H1 (cell line): Measurements from ENCODE around the gene HLX.

ENCODE experiments used
- ASH2L ChIP-seq: fragments of 200-600, 300-600 bp; sonication (generic); IDR thresholded peaks from one replicate; pipeline ENCODE4 v1.7.1; 2017; ENCODE audit warnings: low read length
- BCL11A ChIP-seq, 2 experiments: IDR thresholded peaks; one replicate each; pipeline ENCODE4 v1.6.1; 2011; ENCODE audit warnings: low read depth in 2 of 2, low read length in 2 of 2, mild to moderate bottlenecking in 2 of 2
- EP300 ChIP-seq, 2 experiments: IDR thresholded peaks; 1 replicate in 1 of 2; 2 replicates in 1 of 2; pipeline ENCODE4 v1.6.1; 2011 to 2012; ENCODE audit warnings: low read depth in 2 of 2, low read length in 2 of 2, mild to moderate bottlenecking in 2 of 2, borderline replicate concordance in 1 of 2, inconsistent platforms in 1 of 2, moderate library complexity in 1 of 2
- JUN ChIP-seq: IDR thresholded peaks from 2 replicates; pipeline ENCODE4 v1.6.1; 2011; ENCODE audit warnings: low read depth, mild to moderate bottlenecking, improper control_type of control experiment, low read length
- POLR2A ChIP-seq, 2 experiments: IDR thresholded peaks; 1 replicate in 1 of 2; 2 replicates in 1 of 2; pipeline ENCODE4 v1.6.1; 2011; ENCODE audit warnings: low read depth in 2 of 2, low read length in 2 of 2, mild to moderate bottlenecking in 2 of 2; ENCODE audit errors: control extremely low read depth in 1 of 2
- POLR2AphosphoS5 ChIP-seq: IDR thresholded peaks from 2 replicates; pipeline ENCODE4 v1.6.1; 2011; ENCODE audit warnings: low read depth, low read length

DNA sequence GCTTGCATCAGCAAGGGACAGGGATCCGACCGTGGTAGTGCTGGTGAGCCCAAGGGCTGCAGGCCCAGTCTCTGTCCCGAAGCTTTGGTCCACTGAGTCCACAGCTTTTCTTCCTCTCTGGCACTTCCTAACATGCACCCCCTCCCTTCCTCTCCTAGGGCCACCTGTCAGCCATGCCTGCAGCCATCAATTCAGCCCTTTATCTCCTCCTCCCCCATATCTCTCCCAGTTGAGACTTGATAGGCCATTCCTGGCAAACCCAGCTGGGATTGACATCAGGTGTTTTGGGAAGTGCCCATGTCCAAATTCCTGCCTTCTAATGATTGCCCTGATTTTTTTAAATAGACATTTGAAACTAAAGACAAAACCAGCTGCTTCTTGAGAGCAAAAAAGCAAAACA, 25.6 kb downstream of the HLX start:
- no peak for TF ChIP-seq BCL11A (IDR thresholded peaks at IDR 0.05; ENCODE audit: low read depth in 2 of 2, low read length in 2 of 2)
- TF ChIP-seq EP300 (IDR thresholded peaks at IDR 0.05; ENCODE audit: borderline replicate concordance in 1 of 2, low read depth in 2 of 2, low read length in 2 of 2) = no peak
- TF ChIP-seq POLR2AphosphoS5 = no peak
- TF ChIP-seq JUN = no peak
- no peak for TF ChIP-seq ASH2L
- TF ChIP-seq POLR2A (IDR thresholded peaks at IDR 0.05; ENCODE audit: control extremely low read depth in 1 of 2, low read depth in 2 of 2, low read length in 2 of 2) = no peak
